Body of pancreas (tissue), 4 donors: ENCODE results near the gene GOLPH3. TPM values are rescaled to one million over a fixed set of nuclear protein-coding genes. Genes with fewer than 3 reads are reported as not detected.

Source experiments
- ATAC-seq: fragments of 150-250 bp; one replicate; pipeline ENCODE4 v1.9.1; 2016
- DNase-seq, 4 donors: peaks; one replicate each; pipeline ENCODE4 v3.0.0-alpha.2; 2019
- H3K27ac ChIP-seq, 4 donors: fragments of 200-600 bp; sonication (generic); 1 replicate in 3 of 4; 2 replicates in 1 of 4; pipeline versions ENCODE4 v1.5.1 to v1.6.1; 2016 to 2019; ENCODE audit warnings: mild to moderate bottlenecking in 1 of 4, mixed read lengths in 1 of 4, moderate library complexity in 1 of 4
- H3K27me3 ChIP-seq, 2 donors: fragments of 200-600 bp; sonication (generic); one replicate each; pipeline ENCODE4 v1.6.0; 2016; ENCODE audit warnings: mild to moderate bottlenecking in 1 of 2
- H3K36me3 ChIP-seq, 2 donors: fragments of 200-600 bp; sonication (generic); replicated peaks in 1 of 2; 2 replicates each; pipeline ENCODE4 v1.5.1; 2016; ENCODE audit warnings: low read depth in 2 of 2; ENCODE audit not compliant: insufficient read depth in 1 of 2
- H3K4me1 ChIP-seq: fragments of 200-600 bp; sonication (generic); one replicate; pipeline ENCODE4 v1.6.0; 2016
- H3K4me3 ChIP-seq, 2 donors: fragments of 200-600 bp; sonication (generic); 1 replicate in 1 of 2; 2 replicates in 1 of 2; pipeline ENCODE4 v1.5.1; 2016 to 2019
- H3K9me3 ChIP-seq, 3 donors: fragments of 200-600 bp; sonication (generic); 1 replicate in 2 of 3; 2 replicates in 1 of 3; pipeline ENCODE4 v1.5.1; 2016
- POLR2A ChIP-seq, 3 donors: fragments of 450-650 bp; IDR thresholded peaks; one replicate each; pipeline ENCODE4 v1.6.1; 2016; ENCODE audit warnings: antibody characterized with exemption in 3 of 3, mild to moderate bottlenecking in 2 of 3
- WGBS, 2 donors: methylation state at CpG; one replicate each; pipeline ENCODE4 v1.1.5; 2017; 5-methylcytosine and 5-hydroxymethylcytosine counted together
- intact Hi-C: fragments of 100-400 bp; cut with DNase I; formaldehyde crosslinking; loops from one replicate; pipeline ENCODE4 v1.15.1; 2023
- total RNA-seq, 2 donors: library from RNA; depleted of rRNA; stranded (reverse); fragments of >200 nt; gene quantifications; one replicate each; pipeline ENCODE4 v1.1.0, GENCODE V29; 2016
- TF ChIP-seq, protein P1 (sequence below), 7 experiments: fragments of 450-650 bp in 4 of 7; fragments of 200-600 bp in 3 of 7; sonication (generic) in 3 of 7; IDR thresholded peaks; one replicate each; pipeline ENCODE4 v1.5.1; 2016 to 2019; ENCODE audit warnings: antibody characterized with exemption in 7 of 7

GOLPH3 gene
- total RNA-seq, 2 donors from 2014 or later: 74.2 to 78.4 TPM

DNA sequence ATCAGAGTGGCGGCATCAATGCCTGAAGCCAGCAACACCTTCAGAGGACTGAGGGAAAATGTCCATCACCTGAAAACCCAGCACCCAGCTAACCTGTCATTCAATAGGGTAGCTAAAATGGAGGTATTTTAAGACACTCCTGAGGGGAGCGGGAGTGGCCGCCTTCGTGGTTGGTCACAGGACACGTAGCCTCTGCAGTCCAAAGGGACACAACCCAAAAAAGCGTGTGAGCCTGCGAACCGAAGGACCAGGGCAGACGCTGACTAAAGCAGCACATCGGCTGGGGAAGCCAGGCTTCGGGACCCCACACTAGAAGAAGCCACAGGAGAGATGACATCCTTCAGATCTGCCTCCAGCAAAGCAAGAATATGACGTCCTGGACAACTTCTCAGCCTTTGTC, 70.6 kb downstream of the GOLPH3 start:
- intact Hi-C loops: no loop called here
- DNase-seq (no peak), ATAC-seq (no peak)
- WGBS, 2 donors: 95 to 96% methylated on average over 12 of the region's 12 CpGs
- no peaks in the 10 kb centered on the region for H3K4me1 ChIP-seq
- H3K27me3 ChIP-seq: no peaks in the 10 kb centered on the region
- H3K9me3 ChIP-seq: no peaks in the 10 kb centered on the region
- peaks cover 14 to 30% of the 10 kb centered on the region in 2 donors for H3K36me3 ChIP-seq
- no peak overlapping the region for H3K4me3 ChIP-seq
- TF ChIP-seq POLR2A (IDR thresholded peaks at IDR 0.05): no peak
- TF ChIP-seq, protein P1, sequence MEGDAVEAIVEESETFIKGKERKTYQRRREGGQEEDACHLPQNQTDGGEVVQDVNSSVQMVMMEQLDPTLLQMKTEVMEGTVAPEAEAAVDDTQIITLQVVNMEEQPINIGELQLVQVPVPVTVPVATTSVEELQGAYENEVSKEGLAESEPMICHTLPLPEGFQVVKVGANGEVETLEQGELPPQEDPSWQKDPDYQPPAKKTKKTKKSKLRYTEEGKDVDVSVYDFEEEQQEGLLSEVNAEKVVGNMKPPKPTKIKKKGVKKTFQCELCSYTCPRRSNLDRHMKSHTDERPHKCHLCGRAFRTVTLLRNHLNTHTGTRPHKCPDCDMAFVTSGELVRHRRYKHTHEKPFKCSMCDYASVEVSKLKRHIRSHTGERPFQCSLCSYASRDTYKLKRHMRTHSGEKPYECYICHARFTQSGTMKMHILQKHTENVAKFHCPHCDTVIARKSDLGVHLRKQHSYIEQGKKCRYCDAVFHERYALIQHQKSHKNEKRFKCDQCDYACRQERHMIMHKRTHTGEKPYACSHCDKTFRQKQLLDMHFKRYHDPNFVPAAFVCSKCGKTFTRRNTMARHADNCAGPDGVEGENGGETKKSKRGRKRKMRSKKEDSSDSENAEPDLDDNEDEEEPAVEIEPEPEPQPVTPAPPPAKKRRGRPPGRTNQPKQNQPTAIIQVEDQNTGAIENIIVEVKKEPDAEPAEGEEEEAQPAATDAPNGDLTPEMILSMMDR (IDR thresholded peaks at IDR 0.05): no peak
- H3K27ac ChIP-seq: no peak overlapping the region

DNA sequence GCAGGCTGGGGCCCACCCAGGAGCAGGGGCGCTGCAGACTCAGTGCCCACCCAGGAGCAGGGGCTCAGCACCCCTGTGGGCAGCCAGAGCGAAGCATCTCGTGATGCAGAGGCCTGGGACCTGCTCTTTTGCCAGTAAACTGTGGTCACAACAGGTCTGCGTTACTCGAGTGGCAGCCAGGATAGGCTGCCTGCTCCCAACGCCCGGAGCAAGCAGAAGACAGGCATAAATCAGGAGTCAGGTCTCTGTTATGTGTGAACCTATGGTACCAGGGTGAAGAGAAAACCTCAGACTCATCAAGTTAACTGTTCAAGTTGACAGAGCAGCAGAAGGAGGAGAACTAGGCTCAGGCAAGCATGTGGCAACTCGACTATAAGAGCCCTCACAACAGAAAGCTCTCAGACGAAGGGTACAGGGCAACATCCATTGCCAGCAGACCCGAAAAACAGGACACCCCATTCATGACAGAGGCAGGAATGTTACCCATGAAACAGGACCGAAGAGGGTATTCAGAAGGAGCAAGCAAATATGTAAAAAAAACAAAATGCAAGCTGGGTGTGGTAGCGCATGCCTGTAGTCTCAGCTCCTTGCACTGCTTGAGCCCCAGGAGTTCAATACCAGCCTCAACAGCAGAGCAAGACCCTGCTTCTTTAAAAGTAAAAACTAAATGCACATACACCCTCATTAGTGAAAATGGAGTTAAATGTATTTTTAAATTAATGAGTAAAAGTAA, 71.7 kb downstream of the GOLPH3 start:
- intact Hi-C loops: no loop called here
- Histone ChIP-seq H3K27ac (no peak overlapping the region), H3K4me1 (no peaks in the 10 kb centered on the region), H3K27me3 (no peaks in the 10 kb centered on the region), H3K9me3 (no peaks in the 10 kb centered on the region), H3K36me3 (peaks cover 14 to 30% of the 10 kb centered on the region in 2 donors), H3K4me3 (no peak overlapping the region)
- DNase-seq (no peak), ATAC-seq (no peak)
- no peak for TF ChIP-seq POLR2A (IDR thresholded peaks at IDR 0.05)
- TF ChIP-seq, protein P1 (IDR thresholded peaks at IDR 0.05): no peak
- WGBS, 2 donors: 85 to 90% methylated on average over 10 to 12 of the region's 12 CpGs

GRCh38 chr5:32100691-32101302, 73.3 kb downstream of the GOLPH3 start:
- Histone ChIP-seq H3K9me3 (no peaks in the 10 kb centered on the region), H3K27me3 (no peaks in the 10 kb centered on the region), H3K36me3 (peaks cover 14 to 28% of the 10 kb centered on the region in 2 donors), H3K4me1 (no peaks in the 10 kb centered on the region), H3K27ac (no peak overlapping the region), H3K4me3 (no peak overlapping the region)
- intact Hi-C loops: no loop called here
- WGBS, 2 donors: 94 to 95% methylated on average over 8 of the region's 8 CpGs
- no peak for ATAC-seq
- DNase-seq: no peak
- no peak for TF ChIP-seq POLR2A (IDR thresholded peaks at IDR 0.05)
- TF ChIP-seq, protein P1 (IDR thresholded peaks at IDR 0.05): no peak

- 89 to 93% methylated on average over 5 to 6 of the region's 6 CpGs for WGBS, 2 donors
- Histone ChIP-seq H3K4me1 (no peaks in the 10 kb centered on the region), H3K27me3 (no peaks in the 10 kb centered on the region), H3K9me3 (no peaks in the 10 kb centered on the region), H3K36me3 (peaks cover 14 to 28% of the 10 kb centered on the region in 2 donors), H3K27ac (no peak overlapping the region), H3K4me3 (no peak overlapping the region)
- TF ChIP-seq, protein P1 (IDR thresholded peaks at IDR 0.05): no peak
- no peak for TF ChIP-seq POLR2A (IDR thresholded peaks at IDR 0.05)
- ATAC-seq (no peak), DNase-seq (no peak)
- intact Hi-C loops: no loop called here
These were observed 73.9 kb downstream of the GOLPH3 start for GRCh38 chr5:32100230-32100629.
